Measurements from ENCODE around the gene TJAP1.

DNA sequence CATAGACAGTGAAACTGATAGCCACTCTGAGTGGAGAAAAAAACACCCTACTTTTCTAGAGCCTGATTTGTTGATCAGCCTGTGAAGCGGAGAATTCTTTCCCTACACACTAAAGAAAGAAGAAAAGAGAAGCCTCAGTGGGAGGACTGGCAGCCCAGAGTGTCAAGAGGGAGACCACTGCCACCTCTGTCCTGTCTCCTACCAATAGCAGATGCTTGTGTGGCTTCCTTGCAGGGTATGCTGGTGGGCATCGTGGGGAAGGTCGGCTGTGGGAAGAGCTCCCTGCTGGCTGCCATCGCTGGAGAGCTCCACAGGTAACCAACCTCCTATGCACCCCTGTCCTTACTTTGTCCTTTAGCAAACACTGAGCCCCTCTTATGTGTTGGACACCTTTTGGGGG, 39.7 kb upstream of the TJAP1 start:
- TF ChIP-seq EZH2 (IDR thresholded peaks at IDR 0.05; ENCODE audit: borderline replicate concordance, insufficient read depth, low read length, poor library complexity, severe bottlenecking) (no peak), RAD21 (conservative IDR thresholded peaks at IDR 0.05) (no peak), POLR2AphosphoS5 (IDR thresholded peaks at IDR 0.05) (no peak), TAF1 (IDR thresholded peaks at IDR 0.05; ENCODE audit: low read depth) (no peak)
- TF ChIP-seq, protein P1, sequence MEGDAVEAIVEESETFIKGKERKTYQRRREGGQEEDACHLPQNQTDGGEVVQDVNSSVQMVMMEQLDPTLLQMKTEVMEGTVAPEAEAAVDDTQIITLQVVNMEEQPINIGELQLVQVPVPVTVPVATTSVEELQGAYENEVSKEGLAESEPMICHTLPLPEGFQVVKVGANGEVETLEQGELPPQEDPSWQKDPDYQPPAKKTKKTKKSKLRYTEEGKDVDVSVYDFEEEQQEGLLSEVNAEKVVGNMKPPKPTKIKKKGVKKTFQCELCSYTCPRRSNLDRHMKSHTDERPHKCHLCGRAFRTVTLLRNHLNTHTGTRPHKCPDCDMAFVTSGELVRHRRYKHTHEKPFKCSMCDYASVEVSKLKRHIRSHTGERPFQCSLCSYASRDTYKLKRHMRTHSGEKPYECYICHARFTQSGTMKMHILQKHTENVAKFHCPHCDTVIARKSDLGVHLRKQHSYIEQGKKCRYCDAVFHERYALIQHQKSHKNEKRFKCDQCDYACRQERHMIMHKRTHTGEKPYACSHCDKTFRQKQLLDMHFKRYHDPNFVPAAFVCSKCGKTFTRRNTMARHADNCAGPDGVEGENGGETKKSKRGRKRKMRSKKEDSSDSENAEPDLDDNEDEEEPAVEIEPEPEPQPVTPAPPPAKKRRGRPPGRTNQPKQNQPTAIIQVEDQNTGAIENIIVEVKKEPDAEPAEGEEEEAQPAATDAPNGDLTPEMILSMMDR (IDR thresholded peaks at IDR 0.05; ENCODE audit: poor library complexity, severe bottlenecking) = no peak
